NCI-H1436 (cell line): Measurements from ENCODE around the gene ERVMER34-1.

Experiments
- DNase-seq: peaks from one replicate; lab custom pipeline; 2025; lab: John Stamatoyannopoulos, UW

ERVMER34-1 gene

DNA sequence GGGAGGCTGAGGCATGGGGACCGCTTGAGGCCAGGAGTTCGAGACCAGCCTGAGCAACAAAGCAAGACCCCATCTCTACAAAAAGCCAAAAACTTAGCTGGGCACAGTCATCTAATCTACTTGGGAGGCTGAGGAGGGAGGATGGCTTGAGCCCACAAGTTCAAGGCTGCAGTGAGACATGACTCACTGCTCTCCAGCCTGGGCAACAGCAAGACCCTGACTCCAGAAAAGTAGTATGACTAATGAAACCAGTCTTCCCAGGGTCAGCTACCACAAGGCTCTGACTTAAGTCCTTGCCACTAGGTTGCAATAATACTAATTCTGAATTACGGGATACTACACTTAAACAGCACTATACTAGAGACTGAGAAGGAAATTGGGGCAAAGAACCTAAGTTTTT is 33.1 kb downstream of the ERVMER34-1 start:
- no peak for DNase-seq

DNA sequence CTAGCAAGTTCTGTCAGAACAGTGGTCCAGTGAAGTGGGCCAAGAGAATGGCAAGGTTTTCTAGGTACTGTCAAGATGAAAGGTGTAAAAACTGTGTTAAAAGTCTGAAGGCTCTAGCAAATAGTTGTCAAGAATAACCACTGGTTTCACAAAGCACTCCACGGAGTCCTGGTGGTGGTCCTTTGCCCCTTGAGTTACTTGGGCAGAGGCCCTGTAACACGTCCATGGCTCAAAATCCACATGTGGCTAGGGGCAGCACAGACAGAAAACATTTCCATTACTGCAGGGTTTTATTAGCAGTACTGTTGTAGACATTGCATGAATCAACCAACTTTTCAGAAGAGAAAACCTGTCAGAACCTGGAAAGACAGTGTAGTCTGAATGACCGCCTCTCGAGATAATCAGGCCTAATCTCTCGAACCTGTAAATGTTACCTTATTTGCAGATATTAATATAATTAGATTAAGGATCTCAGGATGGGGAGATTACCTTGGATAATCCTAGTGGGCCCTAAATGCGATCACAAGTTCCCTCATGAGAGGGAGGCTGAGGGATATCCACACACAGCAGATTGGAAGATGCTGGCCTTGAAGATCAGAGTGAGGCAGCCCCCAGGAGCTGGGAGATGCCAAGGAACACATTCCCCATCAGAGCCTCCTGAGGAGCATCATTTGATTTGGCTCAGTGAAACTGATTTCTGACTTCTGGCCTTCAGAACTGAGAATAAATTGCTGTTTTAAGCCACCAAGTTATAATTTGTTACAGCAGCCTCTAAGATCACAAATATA is 34.7 kb downstream of the ERVMER34-1 start:
- no peak for DNase-seq

DNA sequence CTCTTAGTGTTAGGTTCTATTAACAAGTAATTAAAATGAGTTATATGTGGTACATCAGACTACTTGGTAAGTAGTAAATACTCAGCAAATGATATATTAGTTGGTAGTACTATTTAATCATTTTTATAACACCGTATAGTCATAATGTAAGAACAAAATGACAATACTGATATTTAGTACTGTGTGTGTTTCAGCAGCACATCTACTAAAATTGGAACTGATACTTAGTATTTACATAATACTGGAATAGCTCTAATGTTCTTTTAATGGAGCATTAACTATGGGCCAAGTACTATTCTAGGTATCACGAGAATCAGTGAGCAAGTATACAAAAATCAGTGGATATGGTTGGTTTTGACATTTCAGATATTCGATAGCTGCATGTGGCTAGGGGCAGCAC is 35.3 kb downstream of the ERVMER34-1 start:
- no peak for DNase-seq

DNA sequence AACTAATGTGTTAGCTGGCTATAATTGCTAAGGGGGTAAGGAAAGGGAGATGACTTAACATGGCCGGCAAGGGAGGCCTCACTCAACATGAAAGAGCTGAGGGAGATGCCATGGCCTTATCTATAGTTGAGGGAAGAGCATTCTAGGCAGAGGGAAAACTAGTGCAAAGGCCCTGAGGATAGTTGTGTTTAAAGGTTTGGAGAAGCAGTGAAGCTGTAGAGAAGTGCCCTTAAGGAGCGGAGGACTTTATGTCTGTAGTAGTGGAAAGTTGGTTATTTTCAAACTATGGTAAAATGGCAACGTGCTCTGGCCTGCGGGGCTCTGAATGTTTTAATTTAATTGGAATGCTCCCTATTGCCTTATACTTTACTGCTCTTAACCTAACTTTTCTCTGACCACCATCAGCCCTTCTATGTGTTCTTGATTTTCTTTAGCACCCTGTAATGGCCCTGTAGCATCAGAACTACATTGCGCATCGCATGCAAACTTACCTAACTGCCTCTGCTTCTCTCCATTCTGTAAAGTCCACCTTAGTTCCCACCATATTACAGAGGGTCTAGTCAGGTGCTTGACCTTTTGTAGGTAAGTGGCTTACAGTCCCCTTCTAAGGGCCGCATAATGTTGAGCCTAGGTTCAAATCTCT is 35.8 kb downstream of the ERVMER34-1 start:
- no peak for DNase-seq

DNA sequence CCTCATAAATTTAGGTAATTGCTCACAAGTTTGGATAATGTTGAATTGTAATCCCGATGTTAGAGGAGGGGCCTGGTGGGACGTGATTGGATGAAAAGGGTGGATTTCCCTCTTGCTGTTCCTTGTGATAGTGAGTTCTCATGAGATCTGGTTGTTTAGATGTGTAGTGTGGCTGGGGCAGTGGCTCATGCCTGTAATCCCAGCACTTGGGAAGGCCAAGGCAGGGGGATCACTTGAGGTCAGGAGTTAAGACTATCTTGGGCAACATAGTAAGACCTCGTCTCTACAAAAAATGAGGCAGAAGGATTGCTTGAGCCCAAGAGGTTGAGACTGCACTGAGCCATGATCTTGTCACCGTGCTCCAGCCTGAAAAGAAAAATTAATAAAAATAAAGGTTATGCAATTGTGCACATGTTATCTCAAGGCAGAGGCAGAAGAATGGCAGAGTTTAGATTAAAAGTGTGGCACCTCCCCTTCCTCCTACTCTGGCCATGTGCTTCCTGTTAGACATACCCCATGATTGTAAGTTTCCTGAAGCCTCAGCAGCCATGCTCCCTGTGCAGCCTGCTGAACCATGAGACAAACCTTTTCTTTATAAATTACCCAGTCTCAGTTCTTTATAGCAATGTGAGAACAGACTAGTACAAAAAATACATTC is 36.5 kb downstream of the ERVMER34-1 start:
- no peak for DNase-seq

DNA sequence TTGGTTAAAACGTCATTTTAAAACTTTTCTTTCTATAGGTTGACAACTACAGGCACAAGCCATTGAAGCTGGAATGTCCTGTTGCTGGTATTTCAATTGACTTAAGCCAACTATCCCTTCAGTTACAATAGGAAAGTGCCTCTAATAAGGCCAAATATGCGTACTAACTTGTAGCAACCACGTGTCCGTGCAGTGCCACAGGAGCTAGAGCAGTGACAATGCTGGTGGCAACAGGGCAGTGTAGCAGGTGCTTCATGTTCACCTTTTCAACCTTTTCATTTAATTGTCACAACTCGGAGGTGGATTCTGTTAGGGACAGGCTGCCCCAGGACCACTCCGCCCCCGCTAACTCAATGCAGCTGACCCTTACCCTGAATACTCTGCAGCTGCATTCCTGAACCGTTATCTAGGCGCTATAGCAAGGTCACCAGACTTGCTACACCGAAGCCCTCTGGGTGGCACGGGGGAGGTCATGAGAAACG is 37.7 kb downstream of the ERVMER34-1 start:
- no peak for DNase-seq

DNA sequence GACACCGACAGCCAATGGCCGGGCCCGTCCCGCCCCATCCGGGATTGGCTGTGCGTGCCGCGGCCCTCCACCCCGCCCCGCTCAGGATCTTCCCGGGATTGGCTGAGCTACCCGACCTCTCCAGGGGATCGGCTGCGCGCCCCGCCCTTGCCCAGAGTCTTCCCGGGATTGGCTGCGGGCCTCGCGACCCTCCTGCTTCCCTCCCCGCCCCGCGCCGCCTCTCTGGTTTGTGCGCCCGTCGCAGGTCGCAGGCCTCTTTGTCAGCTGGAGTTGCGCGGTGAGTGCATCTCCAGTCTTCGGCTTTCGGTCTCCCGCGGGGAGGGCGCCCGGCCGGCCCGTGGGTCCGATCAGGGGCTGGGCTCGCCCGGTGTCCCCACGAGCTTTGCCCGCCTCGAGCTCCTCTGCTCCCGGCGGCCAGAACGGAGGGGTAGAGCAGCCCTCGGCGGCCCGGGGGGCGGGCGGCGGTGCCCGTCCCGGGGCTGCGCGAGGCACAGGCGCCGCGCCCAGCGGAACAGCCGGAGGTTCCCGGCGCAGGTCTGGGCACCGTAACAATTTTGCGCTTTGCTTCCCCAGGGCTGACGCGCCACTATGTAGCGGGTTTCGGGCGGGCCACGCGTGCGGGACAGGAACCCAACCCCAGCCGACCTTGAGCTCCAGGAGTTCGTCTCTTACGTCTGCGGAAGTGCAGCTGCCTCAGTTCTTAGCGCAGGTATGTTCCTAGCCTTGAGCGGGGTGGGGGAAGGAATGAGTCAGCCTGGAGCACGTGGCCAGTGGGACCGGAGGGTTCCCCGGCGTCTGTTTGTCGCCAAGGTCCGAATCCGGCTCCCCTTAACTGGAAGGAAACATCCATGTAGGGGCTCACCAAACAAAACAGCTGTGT is 38.7 kb downstream of the ERVMER34-1 start:
- peak; percentile 96 for DNase-seq

DNA sequence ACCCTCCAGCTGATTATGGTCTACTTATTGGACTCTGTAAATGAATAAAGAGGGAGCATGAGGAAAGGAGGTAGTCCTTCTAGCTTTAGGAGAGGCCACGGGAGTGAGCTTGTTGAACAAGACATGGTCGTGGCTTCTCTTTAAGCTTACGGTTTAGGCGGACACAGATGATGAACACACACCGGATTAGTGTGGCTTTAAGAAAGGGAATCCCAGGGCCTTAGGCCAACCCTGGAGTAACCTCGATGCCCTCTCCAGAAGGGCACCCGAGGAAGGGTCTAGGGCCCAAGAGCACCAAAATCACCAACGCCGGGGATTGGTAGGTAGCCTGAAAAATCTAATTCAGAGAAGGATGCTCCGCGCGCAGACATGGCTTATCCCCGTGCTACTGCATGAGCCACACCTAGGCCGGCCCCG is 39.4 kb downstream of the ERVMER34-1 start:
- no peak for DNase-seq

DNA sequence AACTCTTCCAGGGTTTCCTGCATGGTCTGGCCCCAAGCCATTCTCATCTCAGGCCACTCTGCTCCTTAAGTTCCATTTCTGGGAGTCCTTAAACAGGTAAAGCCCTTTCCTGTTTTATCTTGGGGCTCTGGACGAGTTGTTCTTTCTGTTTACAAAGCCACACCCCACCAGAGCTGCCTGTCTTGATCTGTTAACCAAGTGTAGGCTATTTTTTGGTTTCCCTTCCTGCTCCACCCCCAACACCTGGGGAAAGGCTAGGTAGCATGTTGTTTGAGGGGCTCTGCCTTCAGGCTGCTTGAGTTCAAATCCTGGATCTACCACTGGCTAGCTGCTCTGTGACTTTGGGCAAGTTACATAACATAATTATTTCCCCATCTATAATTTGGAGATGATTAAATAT is 40.0 kb downstream of the ERVMER34-1 start:
- DNase-seq = no peak

DNA sequence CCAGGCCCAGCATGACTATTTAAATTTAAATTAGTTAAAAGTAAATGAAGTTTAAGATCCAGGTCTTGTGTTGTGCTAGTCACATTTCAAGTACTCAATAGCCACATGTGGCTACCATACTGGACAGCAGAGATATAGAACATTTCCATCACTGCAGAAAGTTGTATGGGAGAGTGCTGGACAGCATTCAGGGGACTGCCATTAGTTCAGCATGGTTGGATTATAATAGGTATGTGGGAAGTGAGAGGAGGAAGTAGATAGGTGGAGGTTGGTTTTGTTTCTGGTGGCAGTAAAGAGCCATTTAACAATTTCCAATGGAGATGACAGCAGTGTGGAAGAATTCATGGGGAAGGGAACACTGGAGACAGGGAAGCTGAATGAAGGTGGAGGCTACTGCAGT is 42.1 kb downstream of the ERVMER34-1 start:
- no peak for DNase-seq

DNA sequence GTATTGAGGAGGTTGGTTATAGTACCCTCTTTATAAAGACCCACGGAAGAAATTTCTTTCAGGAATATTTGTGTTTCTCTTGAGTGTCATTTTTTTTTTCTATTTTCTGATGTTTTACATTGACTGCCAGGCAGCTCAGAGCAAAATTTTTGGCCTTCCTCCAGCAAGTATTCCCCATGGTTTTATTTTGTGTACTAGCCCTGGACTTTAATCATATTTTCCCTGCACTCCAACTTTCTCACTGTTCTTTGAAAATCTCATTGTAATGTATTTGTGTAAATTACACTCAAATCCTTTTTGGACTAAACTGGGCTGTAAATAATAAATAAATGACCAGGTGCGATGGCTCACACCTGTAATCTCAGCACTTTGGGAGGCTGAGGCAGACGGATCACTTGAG is 46.6 kb downstream of the ERVMER34-1 start:
- DNase-seq = no peak

DNA sequence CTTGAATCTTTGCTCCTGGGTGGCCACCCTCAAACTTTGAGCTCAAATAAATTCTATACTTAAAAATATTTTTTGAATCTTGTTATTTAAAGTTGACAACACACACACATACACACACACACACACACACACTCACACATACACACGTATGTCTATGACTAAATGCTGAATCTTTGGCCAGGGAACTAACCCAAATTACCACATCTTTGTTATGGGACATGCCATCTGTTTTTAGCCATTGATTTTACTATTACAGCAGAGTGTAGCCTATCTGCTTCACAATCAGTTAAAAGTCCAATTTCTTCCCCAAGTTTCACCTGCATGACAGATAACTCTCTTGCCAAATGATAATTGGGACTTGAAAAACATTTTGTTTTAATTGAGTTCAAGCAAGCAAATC is 47.1 kb downstream of the ERVMER34-1 start:
- DNase-seq = no peak

DNA sequence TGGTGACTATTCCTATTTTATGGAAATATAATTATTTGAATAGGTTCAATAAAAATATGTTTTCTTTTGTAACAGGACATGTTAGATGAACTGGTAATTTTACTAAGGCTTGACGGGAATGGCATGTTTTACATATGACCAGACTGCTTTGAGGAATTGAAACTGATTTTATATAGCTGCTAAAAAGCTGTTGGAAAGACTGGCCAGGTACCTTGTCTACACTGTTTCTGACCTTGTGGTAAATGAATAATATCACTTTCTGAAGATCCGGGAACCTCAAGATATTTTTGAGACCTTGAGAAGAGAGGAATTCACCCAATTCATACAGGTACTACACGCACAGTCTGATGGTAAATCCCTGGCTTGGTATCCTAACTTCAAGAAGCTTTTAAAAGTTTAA is 50.0 kb downstream of the ERVMER34-1 start:
- DNase-seq = no peak

DNA sequence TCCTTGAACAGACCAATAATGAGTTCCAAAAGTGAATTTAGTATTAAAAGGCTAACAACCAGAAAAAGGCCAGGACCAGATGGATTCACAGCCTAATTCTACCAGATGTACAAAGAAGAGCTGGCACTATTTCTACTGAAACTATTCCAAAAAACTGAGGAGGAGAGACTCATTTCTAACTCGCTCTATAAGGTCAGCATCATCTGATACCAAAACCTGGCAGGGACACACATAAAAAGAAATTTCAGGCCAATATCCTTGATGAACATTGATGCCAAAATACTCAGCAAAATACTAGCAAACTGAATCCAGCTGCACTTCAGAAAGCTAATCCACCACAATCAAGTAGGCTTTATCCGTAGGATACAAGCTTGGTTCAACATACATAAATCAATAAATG is 56.3 kb downstream of the ERVMER34-1 start:
- no peak for DNase-seq

DNA sequence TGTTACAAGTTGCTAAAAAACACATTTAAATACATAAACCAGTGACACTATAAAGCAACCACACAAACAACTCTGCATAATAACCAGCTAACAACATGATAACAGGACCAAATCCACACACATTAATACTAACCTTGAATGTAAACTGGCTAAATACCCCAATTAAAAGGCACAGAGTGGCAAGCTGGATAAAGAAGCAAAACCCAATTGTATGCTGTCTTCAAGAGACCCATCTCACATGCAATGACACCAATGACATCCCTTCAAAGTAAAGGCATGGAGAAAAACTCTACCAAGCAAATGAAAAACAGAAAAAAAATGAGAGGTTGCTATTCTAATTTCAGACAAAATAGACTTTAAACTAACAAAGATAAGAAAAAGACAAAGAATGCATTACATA is 57.7 kb downstream of the ERVMER34-1 start:
- no peak for DNase-seq
